Right atrium auricular region (tissue), 2 donors: ENCODE measurements around the gene RNF220. TPM values are rescaled to one million over a fixed set of nuclear protein-coding genes. Genes with fewer than 3 reads are reported as not detected.

Experiments used
- DNase-seq: peaks from one replicate; pipeline ENCODE4 v3.0.0-alpha.2; 2019; ENCODE audit warnings: low spot score
- H3K27ac ChIP-seq, 2 donors: fragments of 200-600 bp; sonication (generic); 1 replicate in 1 of 2; 2 replicates in 1 of 2; pipeline ENCODE4 v1.5.1; 2016 to 2019
- H3K27me3 ChIP-seq, 2 donors: fragments of 200-600 bp; sonication (generic); one replicate each; pipeline versions ENCODE4 v1.5.1 to v1.6.0; 2017 to 2019
- H3K36me3 ChIP-seq: fragments of 200-600 bp; sonication (generic); one replicate; pipeline ENCODE4 v1.5.1; 2016
- H3K4me1 ChIP-seq, 2 donors: fragments of 200-600 bp; sonication (generic); one replicate each; pipeline versions ENCODE4 v1.5.1 to v1.6.0; 2017 to 2019
- H3K4me3 ChIP-seq, 2 donors: fragments of 200-600 bp; sonication (generic); 1 replicate in 1 of 2; 2 replicates in 1 of 2; pipeline ENCODE4 v1.5.1; 2017 to 2019; ENCODE audit warnings: mild to moderate bottlenecking in 1 of 2, moderate library complexity in 1 of 2
- H3K9me3 ChIP-seq, 2 donors: fragments of 200-600 bp; sonication (generic); one replicate each; pipeline ENCODE4 v1.5.1; 2019
- total RNA-seq, 2 donors: library from RNA; depleted of rRNA; stranded (reverse); fragments of >200 nt; gene quantifications; one replicate each; pipeline ENCODE4 v1.1.0, GENCODE V29; 2016
- TF ChIP-seq, protein P1 (sequence below), 2 donors: fragments of 200-600 bp; sonication (generic); IDR thresholded peaks; one replicate each; pipeline ENCODE4 v1.5.1; 2019; ENCODE audit warnings: antibody characterized with exemption in 2 of 2

RNF220 gene
- total RNA-seq, 2 donors from 2014 or later = 76.1 to 91.6 TPM

DNA sequence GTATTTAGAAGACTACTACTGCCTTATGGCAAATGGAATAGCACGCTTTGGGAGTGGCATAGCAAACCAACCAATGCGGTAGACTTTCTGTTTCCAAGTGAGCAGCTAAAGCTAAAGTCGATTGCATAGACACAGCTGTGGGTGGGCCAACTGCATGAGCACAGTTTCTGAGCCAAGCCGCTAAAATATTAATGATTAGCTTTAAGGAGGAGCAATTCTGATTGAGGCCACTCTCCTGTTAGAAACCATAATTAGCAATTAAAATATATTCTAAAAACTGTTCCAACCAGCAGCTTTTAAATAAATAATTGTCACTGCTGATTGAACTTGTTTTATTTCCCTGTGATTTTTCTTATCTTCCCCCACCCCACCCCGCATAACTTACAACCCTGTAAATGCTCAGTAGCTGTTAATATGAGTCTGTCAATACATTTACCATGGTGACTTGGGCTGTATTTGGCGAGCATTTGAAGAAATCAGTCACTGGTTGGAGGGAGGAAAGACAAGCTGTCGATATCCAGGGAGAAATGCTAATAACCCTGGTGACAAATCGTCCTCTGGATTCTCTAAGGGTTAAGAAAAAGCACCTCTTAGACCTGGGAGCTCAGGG lies 32.2 kb downstream of the RNF220 start:
- TF ChIP-seq, protein P1, sequence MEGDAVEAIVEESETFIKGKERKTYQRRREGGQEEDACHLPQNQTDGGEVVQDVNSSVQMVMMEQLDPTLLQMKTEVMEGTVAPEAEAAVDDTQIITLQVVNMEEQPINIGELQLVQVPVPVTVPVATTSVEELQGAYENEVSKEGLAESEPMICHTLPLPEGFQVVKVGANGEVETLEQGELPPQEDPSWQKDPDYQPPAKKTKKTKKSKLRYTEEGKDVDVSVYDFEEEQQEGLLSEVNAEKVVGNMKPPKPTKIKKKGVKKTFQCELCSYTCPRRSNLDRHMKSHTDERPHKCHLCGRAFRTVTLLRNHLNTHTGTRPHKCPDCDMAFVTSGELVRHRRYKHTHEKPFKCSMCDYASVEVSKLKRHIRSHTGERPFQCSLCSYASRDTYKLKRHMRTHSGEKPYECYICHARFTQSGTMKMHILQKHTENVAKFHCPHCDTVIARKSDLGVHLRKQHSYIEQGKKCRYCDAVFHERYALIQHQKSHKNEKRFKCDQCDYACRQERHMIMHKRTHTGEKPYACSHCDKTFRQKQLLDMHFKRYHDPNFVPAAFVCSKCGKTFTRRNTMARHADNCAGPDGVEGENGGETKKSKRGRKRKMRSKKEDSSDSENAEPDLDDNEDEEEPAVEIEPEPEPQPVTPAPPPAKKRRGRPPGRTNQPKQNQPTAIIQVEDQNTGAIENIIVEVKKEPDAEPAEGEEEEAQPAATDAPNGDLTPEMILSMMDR (IDR thresholded peaks at IDR 0.05) = no peak
- H3K27ac ChIP-seq = no peak overlapping the region

DNA sequence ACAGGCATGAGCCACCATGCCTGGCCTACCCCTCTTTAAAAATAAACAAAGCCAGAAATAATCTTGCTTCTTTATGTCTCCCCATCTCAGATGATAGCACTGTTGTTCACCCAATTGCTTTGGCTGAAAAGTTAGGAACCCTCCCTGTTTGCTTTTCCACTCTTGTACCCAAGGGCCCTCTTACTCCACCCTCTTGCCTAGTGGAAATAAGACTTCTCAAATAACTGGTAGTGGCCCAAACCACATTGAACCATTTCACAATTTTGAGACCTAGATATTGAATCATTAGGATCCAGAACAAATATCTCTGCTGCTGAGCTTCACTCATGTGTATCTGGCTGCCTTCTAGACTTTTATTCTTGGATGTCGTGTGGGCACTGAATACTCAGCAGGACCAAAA lies 37.7 kb downstream of the RNF220 start:
- Histone ChIP-seq H3K4me3 (no peak overlapping the region), H3K27me3 (no peaks in the 10 kb centered on the region), H3K36me3 (no peaks in the 10 kb centered on the region), H3K27ac (no peak overlapping the region), H3K4me1 (no peaks in the 10 kb centered on the region), H3K9me3 (no peaks in the 10 kb centered on the region)
- TF ChIP-seq, protein P1 (IDR thresholded peaks at IDR 0.05) = no peak
- no peak for DNase-seq

More for the DNA sequence above, 32.2 kb downstream of the RNF220 start:
- no peaks in the 10 kb centered on the region for H3K27me3 ChIP-seq
- H3K36me3 ChIP-seq = no peaks in the 10 kb centered on the region
- DNase-seq = no peak
- H3K4me3 ChIP-seq = no peak overlapping the region
- H3K4me1 ChIP-seq = no peaks in the 10 kb centered on the region
- no peaks in the 10 kb centered on the region for H3K9me3 ChIP-seq

DNA sequence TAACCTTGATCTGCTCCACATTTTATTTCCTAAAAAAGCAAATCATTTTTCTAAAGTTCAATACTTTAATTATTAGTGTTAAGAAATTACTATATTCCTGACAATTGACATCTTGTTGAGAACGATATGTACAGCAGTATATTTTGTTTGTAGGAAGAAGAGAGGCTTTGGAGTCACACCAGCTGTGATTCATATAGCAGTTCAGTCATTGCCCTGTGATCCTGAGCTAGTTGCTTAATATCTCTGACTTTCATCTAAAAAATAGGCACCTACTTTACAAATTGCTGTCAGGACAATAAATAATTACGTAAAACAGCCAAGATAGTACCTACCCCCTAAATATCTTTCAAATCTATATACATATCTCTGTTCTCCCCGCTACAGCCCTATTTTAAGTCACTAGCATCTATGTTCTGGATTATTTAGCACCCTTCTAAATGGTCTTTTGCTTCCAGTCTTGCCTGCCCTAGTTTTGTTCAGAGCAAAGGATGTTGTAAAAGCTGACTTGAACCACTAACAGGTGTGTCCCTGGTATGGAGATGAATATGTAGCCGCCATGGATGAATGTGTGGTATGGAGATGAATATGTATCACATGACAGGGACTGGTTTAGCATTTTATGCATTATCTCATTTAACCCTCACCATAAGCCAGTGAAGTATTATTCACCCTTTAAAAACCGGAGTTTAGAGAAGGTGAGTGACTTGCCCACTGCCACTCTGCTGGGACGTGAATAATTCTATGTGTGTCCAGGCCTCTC lies 42.2 kb downstream of the RNF220 start:
- Histone ChIP-seq H3K36me3 (no peaks in the 10 kb centered on the region), H3K4me3 (no peak overlapping the region), H3K9me3 (no peaks in the 10 kb centered on the region), H3K4me1 (no peaks in the 10 kb centered on the region), H3K27me3 (no peaks in the 10 kb centered on the region), H3K27ac (no peak overlapping the region)
- TF ChIP-seq, protein P1 (IDR thresholded peaks at IDR 0.05) = no peak
- no peak for DNase-seq

DNA sequence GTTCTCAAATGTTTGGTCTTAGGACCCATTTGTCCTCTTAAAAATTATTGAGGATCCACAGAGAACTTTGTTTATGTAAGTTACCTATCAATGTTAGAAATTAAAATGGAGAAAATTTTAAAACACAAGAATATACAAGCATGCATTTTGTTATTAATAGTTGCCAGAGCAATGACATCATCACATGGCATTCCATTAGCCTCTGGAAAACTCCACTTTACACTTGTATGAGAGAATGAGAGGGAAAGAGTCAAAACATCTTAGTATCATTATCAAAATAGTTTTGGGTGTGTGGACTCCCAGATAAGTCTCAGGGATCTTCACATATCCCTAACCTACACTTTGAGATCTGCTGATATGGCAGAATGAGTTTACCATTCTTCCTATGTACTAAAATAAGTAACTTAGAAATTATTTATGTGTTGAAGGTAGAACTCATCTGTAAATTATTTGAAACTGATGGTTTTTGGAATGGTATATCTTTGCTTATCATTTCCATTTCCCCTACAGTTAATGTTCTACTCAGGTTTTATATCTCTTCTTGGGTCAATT lies 48.8 kb downstream of the RNF220 start:
- no peaks in the 10 kb centered on the region for H3K4me1 ChIP-seq
- no peaks in the 10 kb centered on the region for H3K36me3 ChIP-seq
- H3K4me3 ChIP-seq = no peak overlapping the region
- H3K27me3 ChIP-seq = no peaks in the 10 kb centered on the region
- peaks cover 0 to 6% of the 10 kb centered on the region in 2 donors for H3K9me3 ChIP-seq
- TF ChIP-seq, protein P1 (IDR thresholded peaks at IDR 0.05) = no peak
- H3K27ac ChIP-seq = no peak overlapping the region
- no peak for DNase-seq

DNA sequence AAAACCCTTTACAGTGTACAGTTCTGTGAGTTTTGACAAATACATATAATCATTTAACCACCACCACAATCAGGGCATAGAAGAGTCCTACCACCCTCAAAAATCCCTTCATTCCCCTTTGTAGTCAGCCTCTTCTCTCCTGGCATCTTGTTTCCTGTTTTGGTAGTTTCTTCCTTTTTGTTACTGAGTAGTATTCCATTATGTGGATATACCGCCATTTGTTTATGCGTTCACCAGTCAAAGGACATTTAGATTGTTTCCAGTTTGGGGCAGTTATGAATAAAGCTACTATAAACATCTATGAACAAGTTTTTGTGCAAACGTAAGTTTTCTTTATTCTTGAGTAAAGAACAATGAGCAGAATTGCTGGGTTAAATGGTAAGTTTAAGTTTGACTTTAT lies 49.6 kb downstream of the RNF220 start:
- H3K27ac ChIP-seq = no peak overlapping the region
- DNase-seq = no peak
- TF ChIP-seq, protein P1 (IDR thresholded peaks at IDR 0.05) = no peak

More for the DNA sequence above, 49.6 kb downstream of the RNF220 start:
- Histone ChIP-seq H3K9me3 (peaks cover 0 to 6% of the 10 kb centered on the region in 2 donors), H3K27me3 (no peaks in the 10 kb centered on the region), H3K4me1 (no peaks in the 10 kb centered on the region), H3K36me3 (no peaks in the 10 kb centered on the region), H3K4me3 (no peak overlapping the region)
